SH-SY5Y (cell line): ENCODE measurements around the gene HNRNPLL.

Experiments
- GATA2 ChIP-seq: IDR thresholded peaks from 2 replicates; pipeline ENCODE4 v1.6.1; 2011; ENCODE audit warnings: mild to moderate bottlenecking, low read depth, low read length
- GATA3 ChIP-seq: IDR thresholded peaks from 2 replicates; pipeline ENCODE4 v1.6.1; 2011; ENCODE audit warnings: low read depth, mild to moderate bottlenecking, low read length, moderate library complexity

GRCh38 chr2:38514603-38515154 lies 88.0 kb downstream of the HNRNPLL start:
- TF ChIP-seq GATA2 (no peak), GATA3 (no peak)
